Cortex of kidney (tissue), 1 donor: ENCODE measurements around the gene BAK1.
"Not testable (repeated sequence)": the region's sequence is repeated elsewhere in the genome, so short reads cannot be mapped to it uniquely, and the experiment has no call there.

Experiments used
- DNase-seq: peaks from one replicate; lab custom pipeline; 2025; lab: John Stamatoyannopoulos, UW

The BAK1 gene

DNA sequence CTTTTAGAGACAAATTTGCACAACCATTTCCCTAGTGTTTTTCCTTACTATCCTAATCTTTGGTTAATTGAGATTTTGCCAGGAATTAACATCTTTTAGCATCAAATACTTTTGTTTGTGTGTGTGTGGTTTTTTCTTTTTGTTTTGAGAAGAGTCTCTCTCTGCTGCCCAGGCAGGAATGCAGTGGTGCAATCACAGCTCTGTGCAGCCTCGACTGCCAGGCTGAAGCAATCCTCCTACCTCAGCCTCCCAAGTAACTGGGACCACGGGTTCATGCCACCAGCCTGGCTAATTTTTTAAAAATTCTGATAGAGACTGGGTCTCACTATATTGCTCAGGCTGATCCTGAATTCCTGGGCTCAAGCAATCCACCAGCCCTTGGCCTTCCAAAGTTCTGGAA lies 28.5 kb downstream of the BAK1 start:
- no peak for DNase-seq

DNA sequence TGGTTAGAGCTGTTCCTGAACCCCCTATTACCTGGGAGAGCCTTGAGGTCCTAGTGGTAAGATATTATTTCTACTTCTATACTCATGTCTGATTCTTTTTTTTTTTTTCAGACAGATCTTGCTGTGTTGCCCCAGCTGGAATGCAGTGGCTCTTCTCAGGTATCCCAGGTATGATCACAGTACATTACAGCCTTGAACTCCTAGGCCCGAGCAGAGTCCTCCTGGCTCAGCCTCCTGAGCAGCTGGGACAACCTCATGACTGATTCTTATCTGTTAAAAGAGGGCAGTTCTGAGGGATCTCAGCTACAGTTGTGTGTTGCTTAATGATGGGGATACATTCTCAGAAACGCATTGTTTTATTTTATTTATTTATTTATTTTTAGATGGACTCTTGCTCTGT lies 30.2 kb downstream of the BAK1 start:
- no peak for DNase-seq

- no peak for DNase-seq
Measured at GRCh38 chr6:33549196-33549595, 30.9 kb downstream of the BAK1 start.

- no peak for DNase-seq
Measured at GRCh38 chr6:33547499-33547898, 32.6 kb downstream of the BAK1 start.

- no peak for DNase-seq
Measured at GRCh38 chr6:33546766-33547165, 33.3 kb downstream of the BAK1 start.

- not testable (repeated sequence) for DNase-seq
Measured at GRCh38 chr6:33545292-33545691, 34.8 kb downstream of the BAK1 start.

DNA sequence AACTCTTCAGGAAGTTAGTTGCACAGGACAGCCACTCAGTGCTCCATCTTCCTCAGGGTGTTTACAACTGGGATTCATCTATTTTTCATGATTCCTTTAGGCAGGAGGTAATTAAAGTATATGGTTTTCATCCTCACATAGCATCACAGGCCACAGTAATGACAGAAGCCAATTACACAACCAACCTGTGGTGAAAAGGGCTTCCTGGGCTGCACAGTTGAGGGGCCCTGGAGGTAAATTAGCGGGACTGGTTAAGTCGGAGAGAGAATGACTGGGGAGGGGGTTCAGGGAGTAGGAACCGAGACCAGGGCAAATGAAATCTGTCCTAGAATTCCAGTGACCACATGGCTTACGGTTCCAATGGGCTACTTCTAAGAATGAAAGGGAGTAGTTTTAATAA lies 37.0 kb downstream of the BAK1 start:
- DNase-seq = no peak

- DNase-seq = no peak
Measured at GRCh38 chr6:33540768-33541167, 39.3 kb downstream of the BAK1 start.

DNA sequence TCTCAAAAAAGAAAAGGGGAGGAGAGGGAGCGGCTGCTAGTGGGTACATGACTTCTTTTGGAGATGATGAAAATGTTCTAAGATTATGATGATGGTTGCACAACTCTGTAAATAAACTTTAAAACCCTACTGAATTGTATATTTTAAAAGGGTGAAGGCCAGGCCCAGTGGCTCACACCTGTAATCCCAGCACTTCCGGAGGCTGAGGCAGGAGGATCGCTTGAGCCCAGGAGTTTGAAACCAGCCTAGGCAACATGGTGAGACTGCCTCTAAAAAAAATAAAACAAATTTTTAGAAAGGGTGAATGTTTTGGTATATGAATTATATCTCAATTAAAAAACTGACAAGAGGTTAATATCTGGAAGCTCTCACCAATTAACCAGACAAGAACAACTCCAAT lies 45.4 kb downstream of the BAK1 start:
- no peak for DNase-seq

DNA sequence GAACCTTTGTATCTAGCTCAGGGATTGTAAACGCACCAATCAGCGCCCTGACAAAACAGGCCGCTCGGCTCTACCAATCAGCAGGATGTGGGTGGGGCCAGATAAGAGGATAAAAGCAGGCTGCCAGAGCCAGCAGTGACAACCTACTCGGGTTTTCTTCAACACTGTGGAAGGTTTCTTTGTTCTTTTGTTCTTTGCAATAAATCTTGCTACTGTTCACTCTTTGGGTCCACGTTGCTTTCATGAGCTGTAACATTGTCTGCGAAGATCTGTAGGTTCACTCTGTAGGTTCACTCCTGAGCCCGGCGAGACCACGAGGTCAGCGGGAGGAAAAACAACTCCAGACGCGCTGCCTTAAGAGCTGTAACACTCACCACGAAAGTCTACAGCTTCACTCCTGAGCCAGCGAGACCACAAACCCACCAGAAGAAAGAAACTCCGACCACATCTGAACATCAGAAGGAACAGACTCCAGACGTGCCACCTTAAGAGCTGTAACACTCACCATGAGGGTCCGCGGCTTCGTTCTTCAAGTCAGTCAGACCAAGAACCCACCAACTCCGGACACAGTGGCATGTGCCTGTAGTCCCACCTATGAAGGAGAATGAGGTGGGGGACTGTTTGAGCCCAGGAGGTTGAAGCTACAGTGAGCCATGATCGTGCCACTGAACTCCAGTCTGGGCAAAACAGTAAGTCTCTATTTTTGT lies 46.8 kb downstream of the BAK1 start:
- DNase-seq = not testable (repeated sequence)

GRCh38 chr6:33532431-33532830 lies 47.6 kb downstream of the BAK1 start:
- not testable (repeated sequence) for DNase-seq

DNA sequence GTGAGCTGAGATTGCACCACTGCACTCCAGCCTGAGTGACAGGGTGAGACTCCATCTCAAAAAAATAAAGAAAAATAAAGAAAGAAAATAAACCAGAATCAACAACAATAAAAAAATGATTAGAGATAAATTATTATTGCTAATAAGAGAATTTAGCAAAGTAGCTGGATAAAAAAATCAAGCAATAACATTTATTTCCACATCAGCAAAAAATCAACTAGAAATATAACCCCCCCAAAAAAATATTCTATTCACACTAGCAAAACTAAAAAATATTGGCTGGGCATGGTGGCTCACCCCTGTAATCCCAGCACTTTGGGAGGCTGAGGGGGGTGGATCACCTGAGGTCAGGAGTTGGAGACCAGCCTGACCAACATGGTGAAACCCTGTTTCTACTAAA lies 49.5 kb downstream of the BAK1 start:
- not testable (repeated sequence) for DNase-seq
